NCI-H1417 (cell line): ENCODE measurements around the gene TBL3.

Source experiments
- DNase-seq, 3 experiments: peaks; one replicate each; lab custom pipeline; 2025; lab: John Stamatoyannopoulos, UW

Gene TBL3

DNA sequence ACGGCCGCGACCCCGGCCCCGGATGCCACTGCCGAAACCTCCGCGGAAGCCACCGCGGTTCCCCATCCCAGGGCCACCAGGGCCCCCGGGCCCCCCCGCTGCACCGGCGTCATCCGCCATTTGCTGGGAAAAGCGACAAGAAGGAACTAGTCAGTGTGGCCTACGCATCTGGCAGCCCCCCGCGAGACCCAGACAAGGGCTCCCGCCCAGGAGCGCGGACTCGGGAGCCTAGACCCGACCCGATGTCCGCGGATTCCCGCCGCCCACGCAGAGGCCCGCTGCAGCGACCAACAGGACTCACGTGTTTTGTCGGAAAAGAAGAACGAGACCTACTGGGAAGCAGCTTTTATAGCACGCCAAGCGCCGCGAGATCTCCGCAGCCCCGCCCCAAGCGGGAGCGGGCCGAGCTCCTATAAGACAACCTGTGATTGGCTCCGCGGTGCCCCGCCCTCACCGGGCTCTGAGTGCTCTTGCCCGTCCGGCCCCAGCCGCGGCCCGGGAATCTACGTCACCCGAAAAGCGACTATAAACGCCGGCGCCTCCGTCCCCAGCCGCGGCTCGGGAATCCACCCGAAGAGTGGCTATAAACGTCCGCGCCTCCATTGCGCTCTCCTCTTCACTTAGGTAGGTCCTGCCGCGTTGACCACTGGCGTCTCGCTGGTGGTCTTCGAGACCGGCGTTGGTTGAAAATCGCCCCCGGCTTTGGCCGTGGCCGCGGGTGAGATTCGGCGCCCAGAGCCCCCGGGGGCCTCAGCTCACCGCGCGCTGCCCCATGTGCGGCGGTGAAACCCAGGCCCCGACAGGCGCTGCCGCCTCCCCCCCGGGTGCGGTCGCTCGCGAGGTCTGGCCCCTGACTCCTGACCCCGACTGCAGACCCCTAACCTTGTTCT is 7.1 kb upstream of the TBL3 start, which contains the start of gene RPS2:
Gene RPS2, minus strand, starts transcription at position 321 of the 890 bp plus-strand sequence. Its CDS starts 201 bp downstream, at position 120.
- DNase-seq: peak; percentile 97 to 100 (median 99)

DNA sequence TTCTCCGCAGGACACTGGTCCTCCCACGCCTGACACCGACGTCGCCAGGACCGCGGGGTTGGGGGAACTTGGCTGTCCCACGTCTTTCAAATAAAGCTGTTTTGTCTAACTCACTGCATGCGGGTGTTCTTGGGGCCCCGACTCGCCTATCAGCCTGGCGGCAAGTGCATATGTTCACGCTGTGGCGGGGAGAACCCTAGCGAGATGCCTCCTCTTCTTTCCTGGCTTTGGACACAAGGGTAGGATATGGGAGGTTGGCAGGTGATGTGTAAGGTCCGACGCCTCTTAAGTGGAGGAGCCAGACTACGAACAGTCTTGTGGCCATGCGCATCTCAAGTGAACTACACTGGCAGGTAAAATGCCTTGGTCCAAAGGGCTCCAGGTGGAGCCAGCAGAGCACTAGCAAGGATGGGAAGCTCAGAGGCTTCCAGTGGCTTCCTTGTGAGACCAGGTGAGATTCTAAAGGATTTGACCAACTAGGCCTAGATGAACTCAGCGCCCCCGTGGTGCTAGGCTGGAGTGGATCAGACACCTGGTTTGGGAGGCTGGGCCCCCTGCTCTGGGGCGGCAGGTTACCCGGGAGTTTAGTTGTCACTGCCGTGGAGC is 6.4 kb upstream of the TBL3 start:
- peak in 1 of 3 experiments; percentile 45 for DNase-seq

DNA sequence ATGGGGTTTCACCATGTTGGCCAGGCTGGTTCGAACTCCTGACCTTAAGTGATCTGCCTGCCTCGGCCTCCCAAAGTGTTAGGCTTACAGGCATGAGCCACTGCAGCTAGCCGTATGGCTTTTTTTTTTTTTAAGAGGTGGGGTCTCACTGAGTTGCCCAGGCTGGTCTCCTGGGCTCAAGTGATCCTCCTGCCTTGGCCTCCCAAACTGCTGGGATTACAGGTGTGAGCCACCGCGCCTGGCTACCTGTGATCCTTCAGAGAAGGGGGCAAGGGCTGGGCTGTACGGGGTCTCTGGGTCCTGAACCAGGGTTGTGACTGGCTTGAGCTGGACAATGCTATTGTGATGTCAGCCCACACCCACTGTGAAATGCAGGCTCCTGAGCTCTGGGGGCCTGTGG is 5.4 kb upstream of the TBL3 start, which contains the start of gene RNF151:
Gene RNF151, plus strand, starts transcription at position 397 of the 400 bp plus-strand sequence. CDS start 26 bp downstream, outside the sequence.
- no peak for DNase-seq

DNA sequence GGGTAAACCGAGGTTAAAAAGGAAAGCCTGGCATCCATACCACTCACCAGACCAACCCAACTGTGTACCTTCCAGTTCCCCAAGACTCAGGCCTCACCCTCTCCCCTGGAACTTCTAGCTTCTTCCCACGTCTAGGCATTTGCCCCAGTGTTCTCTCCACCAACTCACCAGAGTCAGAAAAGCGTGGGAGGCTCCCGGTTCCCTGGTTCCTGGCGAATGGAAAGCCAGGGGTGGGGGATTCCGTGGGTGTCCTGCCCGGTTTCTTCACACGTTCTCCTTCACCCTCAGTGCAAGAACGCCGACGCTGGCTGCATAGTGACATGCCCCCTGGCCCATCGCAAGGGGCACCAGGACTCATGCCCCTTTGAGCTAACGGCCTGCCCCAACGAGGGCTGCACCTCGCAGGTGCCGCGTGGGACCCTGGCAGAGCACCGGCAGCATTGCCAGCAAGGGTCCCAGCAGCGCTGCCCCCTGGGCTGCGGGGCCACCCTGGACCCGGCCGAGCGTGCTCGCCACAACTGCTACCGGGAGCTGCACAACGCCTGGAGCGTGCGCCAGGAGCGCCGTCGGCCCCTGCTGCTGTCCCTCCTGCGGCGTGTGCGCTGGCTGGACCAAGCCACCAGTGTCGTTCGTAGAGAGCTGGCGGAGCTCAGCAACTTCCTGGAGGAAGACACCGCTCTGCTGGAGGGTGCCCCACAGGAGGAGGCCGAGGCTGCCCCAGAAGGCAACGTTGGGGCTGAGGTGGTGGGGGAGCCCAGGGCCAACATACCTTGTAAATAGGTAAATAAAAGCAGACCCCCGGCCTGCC is 3.5 kb upstream of the TBL3 start:
- no peak for DNase-seq

DNA sequence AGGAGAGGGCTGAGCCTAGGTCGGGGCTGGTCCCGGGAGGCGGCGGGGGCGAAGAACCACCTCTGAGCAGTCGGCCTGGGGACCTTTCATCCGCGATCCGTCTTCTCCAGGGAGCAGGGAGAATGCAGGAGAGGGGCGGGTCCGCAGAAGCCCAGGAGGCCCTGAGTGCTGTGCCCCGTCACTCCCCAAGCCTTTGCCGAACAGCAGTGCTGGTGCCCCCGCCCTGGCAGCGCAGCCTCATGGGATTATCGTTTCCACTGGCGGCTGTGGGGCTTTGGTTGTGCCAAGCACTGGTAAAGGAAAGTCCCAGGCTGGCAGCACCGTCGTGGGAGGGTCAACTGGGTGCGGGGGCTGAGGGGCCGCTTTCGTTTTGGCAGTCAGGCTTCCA is 631 bp downstream of the TBL3 start:
- peak in 1 of 3 experiments; percentile 28 for DNase-seq

DNA sequence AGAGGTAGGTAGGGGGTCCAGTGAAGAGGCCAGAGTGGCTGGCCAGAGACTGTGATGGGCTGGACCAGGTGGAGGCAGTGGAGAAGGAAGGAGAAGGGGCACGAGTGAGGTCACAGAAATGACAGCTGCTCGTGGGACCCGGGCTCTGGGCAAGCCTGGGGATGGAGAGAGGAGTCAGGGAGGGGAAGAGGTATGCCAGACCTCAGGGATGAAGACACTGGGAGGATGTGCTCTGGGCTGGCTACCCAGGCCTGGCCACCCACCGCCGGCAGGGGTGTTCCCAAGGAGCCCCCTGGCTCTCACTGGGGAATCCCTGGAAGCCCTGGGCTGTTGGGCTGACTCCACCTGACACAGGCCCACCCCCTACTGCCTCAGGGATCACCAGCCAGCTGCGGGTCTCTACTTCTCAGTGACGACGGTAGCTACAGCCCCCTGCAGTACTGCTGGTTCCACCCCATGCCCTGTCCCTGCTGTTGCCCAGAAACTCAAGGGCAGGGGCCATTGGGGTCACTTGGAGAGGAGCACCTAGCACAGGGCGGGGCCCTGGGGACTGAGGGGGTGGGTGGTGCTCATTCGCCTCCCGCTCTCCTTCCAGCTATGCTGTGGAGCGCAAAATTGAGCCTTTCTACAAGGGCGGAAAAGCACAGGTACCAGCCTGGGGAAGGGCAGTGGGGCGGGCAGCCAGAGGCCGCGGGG is 1.8 kb downstream of the TBL3 start:
- DNase-seq: no peak

DNA sequence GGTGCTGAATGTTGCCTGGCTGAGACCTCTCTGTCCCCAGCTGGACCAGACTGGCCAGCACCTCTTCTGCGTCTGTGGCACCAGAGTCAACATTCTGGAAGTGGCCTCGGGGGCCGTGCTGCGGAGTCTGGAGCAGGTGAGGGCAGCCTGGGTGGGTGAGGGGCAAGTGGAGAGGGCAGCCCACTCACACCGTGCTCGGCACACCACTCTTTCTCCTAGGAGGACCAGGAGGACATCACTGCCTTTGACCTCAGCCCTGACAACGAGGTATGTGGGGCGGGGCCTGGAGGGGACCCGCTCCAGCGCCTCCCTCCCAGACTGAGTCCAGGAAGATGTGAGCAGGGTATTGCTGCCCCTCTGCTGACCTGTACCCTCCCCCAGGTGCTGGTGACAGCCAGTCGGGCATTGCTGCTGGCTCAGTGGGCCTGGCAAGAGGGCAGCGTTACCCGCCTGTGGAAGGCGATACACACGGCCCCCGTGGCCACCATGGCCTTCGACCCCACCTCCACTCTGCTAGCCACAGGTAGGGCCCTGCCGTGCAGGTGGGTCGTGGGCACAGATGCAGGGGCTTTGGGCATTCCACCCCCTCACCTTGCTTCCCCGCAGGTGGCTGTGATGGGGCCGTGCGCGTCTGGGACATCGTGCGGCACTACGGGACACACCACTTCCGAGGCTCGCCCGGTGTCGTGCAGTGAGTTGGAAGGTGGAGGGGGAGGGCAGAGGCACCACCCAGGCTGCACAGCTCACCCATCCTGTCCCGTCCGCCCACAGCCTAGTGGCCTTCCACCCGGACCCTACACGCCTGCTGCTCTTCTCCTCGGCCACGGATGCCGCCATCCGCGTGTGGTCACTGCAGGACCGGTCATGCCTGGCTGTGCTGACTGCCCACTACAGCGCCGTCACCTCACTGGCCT is 2.6 kb downstream of the TBL3 start:
- no peak for DNase-seq

DNA sequence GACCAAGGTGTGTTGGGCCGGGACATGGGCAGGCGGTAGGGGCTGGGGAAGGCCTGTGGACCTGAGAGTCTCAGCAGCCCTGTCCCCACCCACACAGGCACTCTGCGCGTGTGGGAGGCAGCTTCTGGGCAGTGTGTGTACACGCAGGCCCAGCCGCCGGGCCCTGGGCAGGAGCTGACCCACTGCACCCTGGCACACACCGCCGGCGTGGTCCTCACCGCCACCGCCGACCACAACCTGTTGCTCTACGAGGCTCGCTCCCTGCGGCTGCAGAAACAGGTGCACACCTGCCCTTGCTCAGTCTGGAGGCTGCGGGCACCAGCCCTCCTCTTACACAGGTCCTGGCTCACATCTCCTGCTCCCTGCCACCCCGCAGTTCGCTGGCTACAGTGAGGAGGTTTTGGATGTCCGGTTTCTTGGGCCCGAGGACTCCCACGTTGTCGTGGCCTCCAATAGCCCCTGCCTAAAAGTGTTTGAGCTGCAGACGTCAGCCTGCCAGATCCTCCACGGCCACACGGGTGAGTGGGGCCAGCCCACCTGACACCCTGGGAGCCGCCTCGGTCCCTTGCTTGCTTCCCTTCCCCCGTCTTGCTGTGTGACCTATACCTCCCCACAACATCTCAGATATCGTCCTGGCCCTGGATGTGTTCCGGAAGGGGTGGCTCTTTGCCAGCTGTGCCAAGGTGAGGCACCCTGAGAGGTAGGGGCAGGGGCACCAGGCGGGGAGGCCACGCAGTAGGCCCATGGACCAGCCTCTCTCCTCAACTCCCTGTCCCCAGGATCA is 3.8 kb downstream of the TBL3 start:
- no peak for DNase-seq

DNA sequence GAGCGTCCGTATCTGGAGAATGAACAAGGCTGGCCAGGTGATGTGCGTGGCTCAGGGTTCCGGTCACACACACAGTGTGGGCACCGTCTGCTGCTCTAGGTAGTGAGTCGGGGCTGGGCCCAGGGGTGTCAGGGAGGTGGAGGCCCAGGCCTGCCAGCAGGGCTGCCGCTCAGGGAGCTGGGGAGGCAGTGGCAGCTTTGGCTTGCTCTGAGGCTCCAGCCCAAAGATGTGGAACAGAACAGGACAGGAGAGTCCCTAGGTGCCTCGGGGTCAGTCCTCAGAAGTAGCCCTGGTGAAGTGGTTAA is 4.3 kb downstream of the TBL3 start:
- DNase-seq: no peak

DNA sequence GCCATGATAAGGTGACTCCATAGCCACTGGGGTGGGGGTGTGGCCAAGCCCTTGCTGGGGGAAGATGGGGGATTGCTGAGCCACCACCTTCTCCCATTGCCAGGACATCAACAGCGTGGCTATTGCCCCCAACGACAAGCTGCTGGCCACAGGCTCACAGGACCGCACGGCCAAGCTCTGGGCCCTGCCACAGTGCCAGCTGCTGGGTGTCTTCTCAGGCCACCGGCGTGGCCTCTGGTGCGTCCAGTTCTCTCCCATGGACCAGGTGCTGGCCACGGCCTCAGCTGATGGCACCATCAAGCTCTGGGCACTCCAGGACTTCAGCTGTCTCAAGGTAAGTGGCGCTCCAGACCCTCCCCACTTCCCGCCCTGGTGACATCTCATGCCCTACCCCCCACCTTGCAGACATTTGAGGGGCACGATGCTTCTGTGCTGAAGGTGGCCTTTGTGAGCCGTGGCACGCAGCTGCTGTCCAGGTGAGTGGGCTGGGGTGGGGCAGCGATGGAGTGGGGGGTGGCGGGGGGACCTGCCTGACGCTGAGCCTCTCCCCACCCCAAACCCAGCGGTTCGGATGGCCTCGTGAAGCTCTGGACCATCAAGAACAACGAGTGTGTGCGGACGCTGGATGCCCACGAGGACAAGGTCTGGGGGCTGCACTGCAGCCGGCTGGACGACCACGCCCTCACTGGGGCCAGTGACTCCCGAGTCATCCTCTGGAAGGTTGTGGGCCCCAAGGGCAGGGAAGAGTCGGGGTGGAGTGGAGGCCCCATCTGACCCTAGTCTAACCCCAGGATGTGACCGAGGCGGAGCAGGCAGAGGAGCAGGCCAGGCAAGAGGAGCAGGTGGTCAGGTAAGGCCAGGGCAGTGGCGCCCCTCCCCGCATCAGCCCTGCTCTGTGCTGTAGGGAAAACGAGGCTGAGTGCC is 5.4 kb downstream of the TBL3 start:
- DNase-seq: no peak

DNA sequence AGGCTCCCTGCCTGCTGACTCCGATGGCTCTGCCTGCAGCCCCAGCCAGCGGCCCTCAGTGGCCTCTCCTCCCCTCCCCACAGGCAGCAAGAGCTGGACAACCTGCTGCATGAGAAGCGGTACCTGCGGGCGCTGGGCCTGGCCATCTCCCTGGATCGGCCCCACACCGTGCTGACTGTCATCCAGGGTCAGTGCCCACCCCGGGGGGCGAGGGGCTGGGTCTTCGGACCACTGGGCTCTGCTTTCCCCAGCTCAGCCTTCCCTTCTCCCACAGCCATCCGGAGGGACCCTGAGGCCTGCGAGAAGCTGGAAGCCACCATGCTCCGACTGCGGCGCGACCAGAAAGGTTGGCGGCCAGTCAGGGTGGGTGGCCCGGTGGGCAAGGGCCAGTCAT is 6.0 kb downstream of the TBL3 start:
- no peak for DNase-seq

DNA sequence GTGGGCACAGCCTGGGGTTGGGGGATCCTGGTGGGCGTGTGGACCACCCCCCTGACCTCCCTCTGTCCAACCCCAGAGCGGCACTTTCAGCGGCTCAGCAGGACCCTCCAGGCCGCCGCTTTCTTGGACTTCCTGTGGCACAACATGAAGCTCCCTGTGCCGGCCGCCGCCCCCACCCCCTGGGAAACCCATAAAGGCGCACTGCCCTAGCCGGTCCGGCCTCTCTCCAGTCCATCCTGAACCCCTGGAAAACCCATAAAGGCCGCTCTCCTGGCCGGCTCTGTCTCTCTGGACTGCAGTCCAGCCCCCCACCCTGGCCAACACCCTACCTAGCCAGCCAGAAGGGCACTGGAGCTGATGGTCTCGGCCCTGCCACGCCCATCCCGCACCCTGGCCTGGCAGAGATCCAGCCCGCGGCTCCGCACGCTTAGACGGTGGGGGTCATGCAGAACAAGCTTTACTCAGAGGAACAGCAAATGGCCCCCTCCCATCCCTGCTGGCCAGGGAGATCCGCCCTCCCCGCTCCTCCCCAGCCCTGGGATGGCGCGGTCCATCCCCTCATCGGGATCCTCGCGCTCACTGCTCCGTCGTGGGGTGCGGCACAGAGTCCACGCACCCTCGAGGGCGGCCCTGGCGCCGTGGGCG is 6.7 kb downstream of the TBL3 start:
- DNase-seq: no peak

DNA sequence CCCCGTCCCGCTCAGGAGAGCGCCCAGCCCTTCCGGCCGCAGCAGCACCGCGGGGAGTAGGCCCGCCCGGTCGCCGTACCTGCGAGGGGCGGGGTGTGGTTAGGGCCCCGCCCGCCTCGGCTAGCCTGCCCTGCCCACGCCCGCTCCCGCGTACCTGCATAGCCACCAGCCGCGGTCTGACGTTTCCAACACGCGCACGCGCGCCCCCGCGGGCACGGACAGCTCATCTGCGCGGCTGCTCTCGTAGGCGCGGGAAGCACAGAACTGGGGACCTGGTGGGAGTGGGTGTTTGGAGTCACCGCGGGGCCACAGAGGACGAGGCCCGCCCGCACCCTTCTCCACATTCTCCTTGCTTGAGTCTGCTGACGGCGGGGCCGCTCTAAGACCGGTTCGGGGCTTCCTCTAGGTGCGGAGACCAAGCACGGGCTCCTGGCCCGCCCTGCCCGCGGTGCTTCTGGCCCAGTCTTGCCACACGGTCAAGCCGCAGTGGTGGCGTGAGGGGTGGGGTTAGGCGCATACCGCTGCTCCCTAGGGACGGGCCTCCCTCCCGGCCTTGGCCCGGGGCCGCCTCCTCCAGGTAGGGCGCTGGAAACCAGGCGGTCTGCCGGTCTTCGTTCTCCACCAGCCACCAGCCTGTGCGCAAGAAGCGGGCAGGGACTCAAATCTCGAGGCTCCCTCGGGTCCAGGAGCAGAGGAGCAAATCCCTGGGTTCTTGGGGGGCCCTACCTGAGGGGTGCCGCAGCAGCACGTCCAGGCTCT is 7.6 kb downstream of the TBL3 start:
- peak; percentile 25 to 78 (median 36) for DNase-seq

DNA sequence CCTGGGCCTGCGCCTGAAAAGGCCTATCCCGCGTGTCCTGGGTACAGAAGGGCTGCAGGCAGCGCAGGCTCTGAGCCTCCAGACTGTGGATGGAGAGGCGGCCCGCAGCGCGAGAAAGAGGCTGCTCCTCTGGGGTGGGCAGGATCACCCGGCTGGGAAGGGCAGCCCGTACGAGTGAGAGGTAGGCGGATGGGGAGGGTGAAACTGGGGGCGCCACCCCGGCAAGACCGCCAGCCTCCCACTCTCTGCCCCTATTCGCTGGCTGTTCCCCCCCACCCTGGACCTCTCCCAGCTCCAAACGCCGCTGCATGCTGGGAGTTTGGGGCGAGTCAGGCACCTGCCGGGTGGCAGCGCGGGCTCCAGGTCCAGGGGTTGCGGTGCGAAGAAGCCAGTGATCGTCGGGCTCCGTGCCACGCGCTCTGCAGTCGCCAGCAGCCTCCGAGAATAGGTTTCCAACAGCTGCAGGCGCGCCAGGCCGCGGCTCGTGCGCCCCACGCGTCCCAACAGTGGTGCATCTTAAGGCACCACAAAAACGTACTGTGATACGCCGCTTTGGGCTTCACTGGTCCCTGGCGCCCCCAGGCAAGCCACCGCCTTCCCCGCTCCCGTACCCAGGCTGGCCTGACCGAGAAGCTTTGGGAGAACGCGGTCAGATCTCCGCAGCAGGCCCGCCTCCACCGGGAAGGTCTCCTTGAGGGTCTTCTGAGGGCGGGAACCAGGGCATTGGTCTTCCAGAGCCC is 8.3 kb downstream of the TBL3 start:
- peak in 2 of 3 experiments; percentile 25 to 34 for DNase-seq

DNA sequence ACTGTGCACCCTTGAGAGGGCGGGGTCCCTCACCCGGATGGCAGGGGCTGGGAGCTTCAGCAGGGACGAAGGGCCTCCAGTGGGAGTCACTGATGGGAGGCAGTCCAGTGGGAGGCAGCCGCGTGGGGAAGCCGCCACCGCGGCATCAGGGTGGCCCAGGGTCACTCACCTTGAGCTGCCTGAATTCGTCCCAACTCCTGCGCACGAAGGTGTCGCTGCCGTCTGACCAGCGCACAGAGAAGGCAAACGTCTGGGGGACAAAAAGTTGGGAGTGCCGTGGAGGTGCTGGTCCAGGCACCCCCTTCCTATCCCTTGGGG is 8.9 kb downstream of the TBL3 start:
- DNase-seq: no peak

DNA sequence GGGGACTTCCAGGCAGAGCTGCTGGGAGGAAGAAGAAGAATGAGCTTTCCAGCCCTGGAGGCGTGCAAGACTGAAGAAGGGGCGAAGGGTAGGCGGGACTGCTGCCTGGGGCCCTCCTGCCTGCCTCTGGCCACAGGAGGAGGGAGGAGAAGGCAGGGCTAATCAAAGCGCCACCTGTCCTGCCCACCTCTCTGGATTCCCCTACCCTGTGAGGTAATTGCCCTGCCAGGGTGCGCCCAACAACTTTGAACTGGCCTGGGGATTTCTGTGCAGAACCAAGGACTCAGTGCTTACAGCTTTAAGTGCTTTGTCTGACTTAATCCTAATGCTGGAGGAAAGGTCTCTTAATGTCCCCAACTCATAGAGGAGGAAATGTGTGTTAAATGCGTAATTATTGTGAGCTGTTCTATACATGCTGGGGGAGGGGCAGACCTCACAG is 9.6 kb downstream of the TBL3 start, which contains the start of gene NOXO1:
Gene NOXO1, minus strand, starts transcription at position 72 of the 439 bp plus-strand sequence. CDS start 290 bp downstream, outside the sequence.
- peak in 2 of 3 experiments; percentile 35 to 43 for DNase-seq

DNA sequence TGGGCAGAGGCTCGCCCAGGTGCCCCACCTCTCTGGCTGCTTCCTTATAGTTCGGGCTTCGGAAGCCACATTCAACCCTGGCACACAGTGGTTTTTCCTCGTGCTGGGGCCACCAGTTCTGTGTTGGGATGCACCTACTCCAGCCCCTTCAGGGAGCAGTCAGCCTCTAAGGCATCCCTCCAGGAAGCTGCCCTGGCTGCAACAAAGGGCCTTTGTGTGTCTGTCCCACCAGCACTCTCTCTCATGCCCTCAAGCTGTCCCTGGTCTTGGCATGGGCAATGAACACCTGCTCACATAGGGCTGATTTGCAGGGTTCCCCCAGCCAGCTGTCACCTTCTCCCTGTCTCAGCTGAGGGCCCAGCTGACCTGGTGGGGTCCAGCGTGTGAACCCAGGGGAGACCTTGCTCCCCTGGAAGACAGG is 10.2 kb downstream of the TBL3 start:
- peak in 1 of 3 experiments; percentile 43 for DNase-seq
